ENCODE measurements around the gene FBRSL1. TPM values are rescaled to one million over a fixed set of nuclear protein-coding genes. Genes with fewer than 3 reads are reported as not detected.

FBRSL1 gene
- total RNA-seq, 3 donors from 2014 or later (not counting 1 experiment from before 2014, with no cell fraction given): 67.5 to 78.0 (median 76.2) TPM

DNA sequence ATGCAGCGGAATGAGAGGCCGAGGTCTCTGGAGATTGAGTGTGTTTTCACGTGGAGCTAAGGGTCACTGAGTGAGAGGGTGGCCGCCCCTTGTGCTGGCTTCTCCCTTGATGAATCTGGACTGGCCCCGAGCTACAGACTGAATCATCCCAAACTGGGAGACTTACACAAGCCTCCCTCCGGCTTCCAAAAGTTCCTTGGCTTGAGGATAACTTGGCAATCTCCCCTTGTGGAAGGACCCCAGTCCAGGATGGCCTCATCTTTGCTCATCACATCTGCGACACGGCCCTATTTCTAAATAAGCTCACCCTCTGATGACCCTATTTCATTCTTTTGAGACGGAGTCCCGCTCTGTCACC is 41.5 kb upstream of the FBRSL1 start:
- Mint-ChIP-seq H3K4me1 (peaks cover 24 to 31% of the 10 kb centered on the region in 2 donors), H3K9me3 (no peaks in the 10 kb centered on the region), H3K27ac (no peak overlapping the region), H3K36me3 (no peaks in the 10 kb centered on the region), H3K4me3 (no peak overlapping the region), H3K27me3 (ENCODE audit: low read depth in 2 of 2) (peaks cover 0 to 6% of the 10 kb centered on the region in 2 donors)
- H3K4me1 ChIP-seq (ENCODE audit: control insufficient read depth, insufficient read depth, low read length): peaks cover 59% of the 10 kb centered on the region
- no peak for ATAC-seq
- no peaks in the 10 kb centered on the region for H3K36me3 ChIP-seq (ENCODE audit: control insufficient read depth, insufficient read depth, low read length)
- no peaks in the 10 kb centered on the region for H3K9me3 ChIP-seq (ENCODE audit: control insufficient read depth, insufficient read depth, low read length)
- no peak overlapping the region for H3K4me3 ChIP-seq (ENCODE audit: low read length)
- intact Hi-C loops (cut with micrococcal nuclease): no loop called here
- no peak for DNase-seq
- H3K27ac ChIP-seq (ENCODE audit: low read length): no peak overlapping the region
- WGBS (ENCODE audit: insufficient coverage): 95% methylated on average over 10 of the region's 10 CpGs
- no peaks in the 10 kb centered on the region for H3K27me3 ChIP-seq (ENCODE audit: control insufficient read depth, insufficient read depth, low read length)
- TF ChIP-seq, protein P1, sequence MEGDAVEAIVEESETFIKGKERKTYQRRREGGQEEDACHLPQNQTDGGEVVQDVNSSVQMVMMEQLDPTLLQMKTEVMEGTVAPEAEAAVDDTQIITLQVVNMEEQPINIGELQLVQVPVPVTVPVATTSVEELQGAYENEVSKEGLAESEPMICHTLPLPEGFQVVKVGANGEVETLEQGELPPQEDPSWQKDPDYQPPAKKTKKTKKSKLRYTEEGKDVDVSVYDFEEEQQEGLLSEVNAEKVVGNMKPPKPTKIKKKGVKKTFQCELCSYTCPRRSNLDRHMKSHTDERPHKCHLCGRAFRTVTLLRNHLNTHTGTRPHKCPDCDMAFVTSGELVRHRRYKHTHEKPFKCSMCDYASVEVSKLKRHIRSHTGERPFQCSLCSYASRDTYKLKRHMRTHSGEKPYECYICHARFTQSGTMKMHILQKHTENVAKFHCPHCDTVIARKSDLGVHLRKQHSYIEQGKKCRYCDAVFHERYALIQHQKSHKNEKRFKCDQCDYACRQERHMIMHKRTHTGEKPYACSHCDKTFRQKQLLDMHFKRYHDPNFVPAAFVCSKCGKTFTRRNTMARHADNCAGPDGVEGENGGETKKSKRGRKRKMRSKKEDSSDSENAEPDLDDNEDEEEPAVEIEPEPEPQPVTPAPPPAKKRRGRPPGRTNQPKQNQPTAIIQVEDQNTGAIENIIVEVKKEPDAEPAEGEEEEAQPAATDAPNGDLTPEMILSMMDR (IDR thresholded peaks at IDR 0.05): no peak

DNA sequence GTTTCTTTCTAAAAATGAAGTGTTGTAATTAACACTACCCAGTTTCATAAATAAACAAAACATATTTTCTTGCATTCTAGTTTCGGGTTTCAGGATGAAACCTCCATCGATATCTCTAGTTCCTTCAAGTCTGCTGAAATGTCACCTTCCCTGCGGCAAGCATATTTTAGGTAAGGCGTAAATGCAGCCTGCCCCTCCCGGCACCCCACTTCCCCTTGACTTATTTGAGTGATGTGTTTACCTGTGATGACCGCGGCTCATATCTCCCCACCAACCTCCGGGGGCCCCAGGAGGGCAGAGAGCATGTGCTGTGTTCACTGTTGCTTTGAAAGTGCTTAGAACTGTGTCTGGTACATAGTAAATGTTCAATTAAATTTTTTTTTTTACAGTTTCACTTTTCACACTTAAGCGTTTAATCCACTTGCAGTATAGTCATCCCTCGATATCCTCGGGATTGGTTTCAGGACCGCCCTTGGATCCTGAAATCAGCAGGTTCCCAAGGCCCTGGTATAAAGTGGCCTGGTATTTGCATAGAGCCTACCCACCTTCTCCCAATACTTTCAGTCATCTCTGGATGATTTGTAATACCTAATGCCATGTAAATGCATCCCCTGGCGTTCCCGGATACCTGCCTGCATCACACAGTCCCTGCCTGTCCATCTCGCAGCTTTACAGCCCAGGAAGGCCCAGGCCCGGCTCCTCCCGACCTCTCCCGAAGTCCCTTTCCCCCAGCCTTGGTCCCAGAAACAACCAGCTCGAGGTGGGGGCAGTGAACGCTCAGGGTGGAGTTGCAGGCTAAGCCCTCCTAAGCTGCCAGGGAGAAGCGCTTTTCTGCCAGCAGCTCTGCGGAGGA is 40.2 kb upstream of the FBRSL1 start:
- H3K36me3 ChIP-seq (ENCODE audit: control insufficient read depth, insufficient read depth, low read length): no peaks in the 10 kb centered on the region
- H3K27ac ChIP-seq (ENCODE audit: low read length): no peak overlapping the region
- intact Hi-C loops (cut with micrococcal nuclease): no loop called here
- Mint-ChIP-seq H3K4me3 (no peak overlapping the region), H3K9me3 (no peaks in the 10 kb centered on the region), H3K27me3 (ENCODE audit: low read depth in 2 of 2) (peaks cover 0 to 6% of the 10 kb centered on the region in 2 donors), H3K27ac (no peak overlapping the region), H3K4me1 (peaks cover 13 to 32% of the 10 kb centered on the region in 2 donors), H3K36me3 (no peaks in the 10 kb centered on the region)
- H3K4me1 ChIP-seq (ENCODE audit: control insufficient read depth, insufficient read depth, low read length): peaks cover 56% of the 10 kb centered on the region
- no peaks in the 10 kb centered on the region for H3K27me3 ChIP-seq (ENCODE audit: control insufficient read depth, insufficient read depth, low read length)
- TF ChIP-seq, protein P1 (IDR thresholded peaks at IDR 0.05): no peak
- 72% methylated on average over 19 of the region's 22 CpGs for WGBS (ENCODE audit: insufficient coverage)
- DNase-seq (peak in 1 of 2 donors; percentile 48), ATAC-seq (no peak)
- H3K4me3 ChIP-seq (ENCODE audit: low read length): no peak overlapping the region
- no peaks in the 10 kb centered on the region for H3K9me3 ChIP-seq (ENCODE audit: control insufficient read depth, insufficient read depth, low read length)

DNA sequence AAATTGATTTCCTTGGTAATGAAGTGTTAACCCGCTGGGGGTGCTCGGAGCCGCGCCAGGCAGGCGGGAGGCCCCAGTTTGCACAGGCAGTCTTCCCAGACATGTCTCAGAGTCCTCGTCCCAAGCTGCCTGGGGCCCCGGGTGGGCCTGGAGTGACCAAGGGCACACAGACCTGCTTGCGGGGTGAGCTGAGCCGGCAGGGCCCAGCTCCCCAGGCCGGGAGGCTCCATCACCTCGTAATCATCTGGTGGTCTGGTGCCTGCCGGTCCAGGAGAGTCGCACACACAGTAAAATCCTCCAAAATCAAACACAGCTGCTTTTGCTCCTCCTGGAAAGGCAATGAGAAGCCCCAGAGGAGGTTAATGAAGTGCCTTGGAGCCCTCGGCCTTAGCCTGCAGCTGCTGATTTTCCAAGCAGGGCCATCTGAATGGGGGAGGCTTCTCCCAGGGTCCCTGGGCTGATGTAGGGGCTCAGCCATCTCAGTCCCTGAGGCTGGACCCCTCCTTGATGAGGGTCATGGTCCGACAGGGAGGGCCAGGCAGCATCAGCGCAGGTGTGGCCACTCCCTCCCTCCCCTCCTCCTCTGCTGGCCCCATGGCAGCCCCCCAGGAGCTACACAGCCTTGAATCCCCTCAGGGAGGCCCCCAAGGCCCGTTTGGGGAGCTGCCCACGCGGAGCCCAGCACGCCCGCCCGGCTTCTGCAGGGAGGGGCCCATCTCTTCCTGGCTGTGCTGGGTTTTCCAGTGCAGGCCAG is 39.4 kb upstream of the FBRSL1 start:
- TF ChIP-seq, protein P1 (IDR thresholded peaks at IDR 0.05): no peak
- no peaks in the 10 kb centered on the region for H3K27me3 ChIP-seq (ENCODE audit: control insufficient read depth, insufficient read depth, low read length)
- Mint-ChIP-seq H3K4me1 (peaks cover 9 to 32% of the 10 kb centered on the region in 2 donors), H3K36me3 (no peaks in the 10 kb centered on the region), H3K4me3 (no peak overlapping the region), H3K27me3 (ENCODE audit: low read depth in 2 of 2) (peaks cover 0 to 6% of the 10 kb centered on the region in 2 donors), H3K27ac (no peak overlapping the region), H3K9me3 (no peaks in the 10 kb centered on the region)
- DNase-seq (no peak), ATAC-seq (no peak)
- intact Hi-C loops (cut with micrococcal nuclease): no loop called here
- no peak overlapping the region for H3K27ac ChIP-seq (ENCODE audit: low read length)
- no peaks in the 10 kb centered on the region for H3K36me3 ChIP-seq (ENCODE audit: control insufficient read depth, insufficient read depth, low read length)
- H3K9me3 ChIP-seq (ENCODE audit: control insufficient read depth, insufficient read depth, low read length): no peaks in the 10 kb centered on the region
- H3K4me3 ChIP-seq (ENCODE audit: low read length): no peak overlapping the region
- 79% methylated on average over 22 of the region's 22 CpGs for WGBS (ENCODE audit: insufficient coverage)
- H3K4me1 ChIP-seq (ENCODE audit: control insufficient read depth, insufficient read depth, low read length): peaks cover 53% of the 10 kb centered on the region

Measured in natural killer cell (primary cell).